Activated naive CD8-positive, alpha-beta T cell treated with anti-CD3 and anti-CD28 coated beads, Interleukin-2, amount 50 U/mL, for 16 hours (primary cell): ENCODE measurements around the gene ASCL1.

Experiments used
- DNase-seq: peaks from one replicate; pipeline ENCODE4 v3.0.0-alpha.2; 2020; ENCODE audit warnings: low read depth, low spot score

The ASCL1 gene

DNA sequence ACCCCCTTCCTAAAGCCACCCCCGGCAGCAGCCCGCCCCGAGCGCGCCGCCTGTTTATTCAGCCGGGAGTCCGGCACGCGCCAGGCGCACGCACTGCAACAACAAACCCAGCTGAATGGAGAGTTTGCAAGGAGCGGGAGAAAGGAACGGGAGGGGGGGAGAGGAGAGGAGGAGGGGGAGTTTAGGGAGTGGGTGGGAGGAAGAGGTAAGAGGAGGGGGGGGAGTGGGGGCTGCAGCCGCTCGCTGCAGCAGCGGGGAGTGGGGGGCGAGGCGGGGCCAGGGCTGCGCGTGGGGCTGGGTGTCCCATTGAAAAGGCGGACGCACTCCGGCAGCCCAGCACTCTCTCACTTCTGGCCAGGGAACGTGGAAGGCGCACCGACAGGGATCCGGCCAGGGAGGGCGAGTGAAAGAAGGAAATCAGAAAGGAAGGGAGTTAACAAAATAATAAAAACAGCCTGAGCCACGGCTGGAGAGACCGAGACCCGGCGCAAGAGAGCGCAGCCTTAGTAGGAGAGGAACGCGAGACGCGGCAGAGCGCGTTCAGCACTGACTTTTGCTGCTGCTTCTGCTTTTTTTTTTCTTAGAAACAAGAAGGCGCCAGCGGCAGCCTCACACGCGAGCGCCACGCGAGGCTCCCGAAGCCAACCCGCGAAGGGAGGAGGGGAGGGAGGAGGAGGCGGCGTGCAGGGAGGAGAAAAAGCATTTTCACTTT lies at the start of gene ASCL1:
TSS of gene ASCL1 (plus strand) at position 336 of the 712 bp plus-strand sequence. CDS start 571 bp downstream, outside the sequence.
- no peak for DNase-seq

DNA sequence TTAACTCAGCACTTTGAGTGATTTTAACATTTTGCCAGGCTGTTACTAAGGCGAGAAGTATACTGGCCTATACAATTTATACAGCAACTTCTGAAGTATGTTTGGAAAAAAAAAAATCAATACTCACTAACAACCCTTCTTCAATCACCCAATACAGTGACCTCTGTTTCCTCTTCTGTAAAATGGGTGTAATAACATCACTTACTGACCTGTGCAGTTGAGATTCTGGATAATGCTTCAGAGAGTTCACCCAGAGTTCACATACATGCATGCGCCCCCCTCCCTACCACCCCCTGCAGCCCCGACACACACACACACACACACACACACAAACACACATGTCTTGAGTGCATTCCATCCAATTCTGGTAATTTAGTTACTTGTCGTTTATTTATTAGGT lies 49.6 kb upstream of the ASCL1 start:
- DNase-seq = no peak

DNA sequence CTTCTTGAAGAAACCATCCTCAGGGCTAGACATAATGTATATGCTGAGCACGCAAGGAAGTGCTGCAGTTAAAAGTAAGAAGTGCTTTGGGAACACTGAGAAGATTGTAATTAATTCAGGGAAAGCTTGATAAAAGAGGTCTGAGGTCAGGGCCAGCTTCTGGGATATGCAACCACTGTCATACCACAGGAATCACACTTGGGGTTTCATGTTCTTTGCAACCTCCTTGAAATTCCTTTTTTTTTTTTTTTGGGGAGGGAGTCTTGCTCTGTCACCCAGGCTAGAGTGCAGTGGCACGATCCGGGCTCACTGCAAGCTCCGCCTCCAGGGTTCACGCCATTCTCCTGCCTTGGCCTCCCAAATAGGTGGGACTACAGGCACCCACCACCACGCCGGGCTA lies 47.3 kb upstream of the ASCL1 start:
- DNase-seq = no peak

DNA sequence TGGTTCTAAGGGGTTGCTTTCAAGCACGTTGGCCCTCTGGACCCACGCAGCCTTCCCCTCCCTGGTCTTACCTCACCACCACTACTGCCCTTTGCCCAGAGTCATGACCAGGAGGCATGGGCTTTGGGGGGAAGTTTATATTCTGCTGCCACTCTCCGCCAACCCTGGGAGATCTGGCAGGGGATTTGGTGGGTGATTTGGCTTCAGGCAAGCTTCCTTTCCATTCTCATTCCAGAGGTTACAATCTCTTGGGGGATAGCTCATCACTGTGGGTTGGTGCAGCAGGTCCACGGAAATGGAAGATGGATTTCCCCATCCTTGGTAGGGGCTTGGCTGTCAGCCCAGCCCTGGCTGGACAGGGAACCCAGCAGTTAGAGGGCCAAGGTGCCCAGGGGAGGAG lies 46.7 kb upstream of the ASCL1 start:
- no peak for DNase-seq

DNA sequence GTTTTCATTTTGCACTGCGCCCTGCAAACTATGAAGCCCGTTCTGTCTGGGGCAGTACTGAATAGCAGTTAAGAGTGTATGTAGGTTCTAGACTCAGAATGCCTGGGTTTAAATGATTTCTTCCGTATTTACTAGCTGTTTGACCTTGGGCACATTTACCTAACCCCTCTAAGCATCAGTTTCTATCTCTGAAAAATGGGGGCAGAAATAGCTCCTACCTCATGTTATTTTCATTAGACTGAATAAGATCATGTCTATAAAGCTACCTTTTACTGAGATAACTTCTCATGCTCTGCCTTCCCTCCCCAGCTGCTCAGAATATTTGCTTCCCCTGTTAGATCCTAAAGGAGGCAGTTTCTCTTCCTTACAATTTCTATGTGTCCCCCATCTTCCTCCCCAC lies 46.2 kb upstream of the ASCL1 start:
- no peak for DNase-seq

DNA sequence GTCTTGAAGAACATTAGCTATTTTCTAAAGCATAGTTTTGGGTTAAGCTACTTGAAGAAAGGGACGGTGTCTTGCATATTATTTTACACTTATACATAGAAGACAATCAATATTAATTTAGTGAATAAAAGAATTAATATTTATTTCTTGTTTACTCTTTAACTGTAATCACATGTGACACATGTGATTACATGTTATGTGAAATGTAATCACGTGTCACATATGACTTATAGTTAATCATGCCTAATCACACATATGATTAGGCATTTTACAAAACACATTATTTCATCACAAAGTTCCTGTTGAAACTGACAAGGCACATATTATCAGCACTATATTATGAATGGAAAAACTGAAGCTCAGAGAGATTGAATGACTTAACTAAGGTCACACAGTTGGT lies 45.2 kb upstream of the ASCL1 start:
- DNase-seq = no peak

DNA sequence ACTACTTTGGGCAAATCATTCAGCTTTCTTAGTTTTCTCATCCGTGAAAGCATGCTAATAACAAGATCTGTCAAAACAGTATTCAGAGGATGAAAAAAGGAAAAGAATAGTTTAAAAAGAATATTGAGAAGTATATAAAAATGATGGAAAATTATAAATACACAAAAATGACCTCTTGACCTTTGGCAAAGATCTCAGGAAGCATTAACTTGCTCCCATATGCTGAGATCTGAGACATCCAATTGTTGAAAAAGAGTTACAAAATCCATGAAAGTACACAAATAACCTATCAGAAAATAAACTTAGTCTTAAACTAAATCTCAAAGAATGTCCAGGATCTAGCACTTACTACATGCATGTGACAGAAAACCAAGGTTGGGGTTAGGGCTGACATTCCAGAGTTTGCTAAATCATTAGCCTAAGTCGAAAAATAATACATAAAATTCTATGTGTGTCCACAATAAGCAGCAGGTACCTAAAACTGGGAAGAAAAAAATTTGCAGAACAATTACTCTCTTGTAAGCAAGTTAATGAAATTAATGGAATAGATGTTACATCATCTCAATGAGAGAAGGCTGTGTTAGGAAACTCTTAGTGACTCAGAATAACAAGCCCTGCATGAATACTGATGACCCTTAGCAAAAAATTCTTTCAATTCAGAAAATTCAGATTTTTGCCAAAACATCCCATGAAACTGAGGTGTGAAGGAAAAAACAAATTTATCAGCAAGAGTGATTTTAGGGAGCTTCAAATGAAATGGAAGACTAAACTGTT lies 43.8 kb upstream of the ASCL1 start:
- DNase-seq = no peak

DNA sequence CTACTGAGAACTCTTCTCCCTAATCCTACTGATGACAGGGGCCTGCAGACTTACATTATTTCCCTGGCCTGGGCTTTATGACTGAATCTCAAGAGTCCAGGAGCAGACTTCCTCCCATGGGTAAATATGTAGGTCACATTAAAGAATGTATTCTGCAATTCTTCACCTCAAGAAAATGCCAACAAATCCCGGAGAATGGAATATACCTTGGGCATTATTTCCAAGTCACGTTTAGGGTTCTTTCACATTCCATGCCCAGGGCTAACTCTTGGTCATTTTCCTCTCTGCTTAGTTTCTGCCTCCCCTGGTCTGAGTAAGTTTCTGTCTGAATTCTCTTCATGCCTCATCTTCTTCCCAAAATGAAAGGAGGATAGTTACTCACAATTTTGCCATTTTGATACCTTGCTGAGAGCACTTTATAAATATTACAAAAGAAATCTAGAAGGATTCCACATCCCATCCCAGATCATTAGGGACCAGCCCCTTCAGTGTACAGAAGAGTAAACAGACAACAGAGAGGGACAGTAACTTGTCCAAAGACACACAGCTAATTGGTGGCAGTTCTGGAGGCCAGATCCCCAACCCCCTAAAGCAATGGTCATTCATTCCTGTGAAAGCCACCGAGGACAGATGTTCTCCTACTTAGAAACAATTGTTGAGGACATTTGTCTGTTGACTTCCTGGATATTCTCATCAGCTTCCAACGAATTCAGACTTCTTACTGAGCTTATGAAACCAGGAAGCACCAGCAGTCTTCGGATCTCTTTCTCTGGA lies 41.0 kb upstream of the ASCL1 start:
- no peak for DNase-seq

DNA sequence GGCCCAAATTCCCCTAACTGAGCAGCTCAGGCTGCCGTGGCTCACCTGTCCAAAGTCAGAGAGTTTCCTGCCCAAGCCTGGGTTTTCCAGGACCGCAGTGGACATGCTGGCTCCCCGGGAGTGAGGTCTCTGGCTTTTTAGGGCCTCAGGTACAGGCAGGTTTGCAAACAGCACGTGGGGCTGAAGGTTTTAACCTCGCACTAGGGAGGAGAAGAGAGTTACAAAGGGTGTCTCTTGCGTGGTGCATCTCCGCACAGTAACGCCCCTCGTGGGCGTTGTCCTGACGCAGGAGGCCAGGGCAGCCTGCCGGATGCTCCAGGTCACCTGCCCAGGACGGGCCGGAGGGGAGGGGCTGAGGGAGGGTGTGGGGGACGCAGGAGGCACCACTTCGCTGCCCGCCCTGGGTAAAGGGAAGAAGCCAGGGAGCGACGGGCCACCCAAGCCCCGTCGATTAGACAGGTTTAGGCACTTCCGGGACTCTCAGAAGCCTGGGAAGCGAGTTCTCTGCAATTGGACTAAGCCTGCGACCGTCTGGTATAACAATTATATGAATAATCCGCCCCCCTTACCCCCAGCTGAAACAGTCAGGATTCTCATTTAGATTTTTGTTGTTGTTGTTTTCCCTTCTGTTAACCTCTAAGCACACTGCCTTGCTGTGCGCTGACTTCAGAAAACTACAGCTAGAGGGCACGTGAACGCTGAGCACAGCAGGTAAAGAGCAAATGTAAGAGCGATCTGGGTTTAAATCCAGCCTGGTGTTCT lies 40.3 kb upstream of the ASCL1 start, which contains the start of gene PAH:
TSS of gene PAH (minus strand) at position 219 of the 762 bp plus-strand sequence. CDS start at position 105, 114 bp downstream.
- no peak for DNase-seq

DNA sequence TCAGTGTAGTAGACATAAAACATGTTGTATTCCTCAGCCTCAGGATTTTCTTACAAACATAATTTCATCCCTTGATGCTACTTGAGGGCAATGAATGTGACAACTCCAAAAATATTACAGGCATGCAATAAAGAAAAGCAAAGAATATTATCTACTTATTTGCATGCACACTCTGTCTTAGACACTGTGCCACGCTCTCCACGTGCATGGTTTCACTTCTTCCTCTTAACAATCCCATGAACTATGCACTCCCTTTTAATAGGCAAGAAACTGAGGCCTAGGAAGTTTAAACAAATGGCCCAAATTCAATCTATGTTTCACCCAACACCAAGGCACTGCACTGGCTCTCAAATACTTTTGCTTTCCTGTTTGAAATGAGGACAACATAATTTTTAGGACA lies 38.6 kb upstream of the ASCL1 start:
- no peak for DNase-seq

DNA sequence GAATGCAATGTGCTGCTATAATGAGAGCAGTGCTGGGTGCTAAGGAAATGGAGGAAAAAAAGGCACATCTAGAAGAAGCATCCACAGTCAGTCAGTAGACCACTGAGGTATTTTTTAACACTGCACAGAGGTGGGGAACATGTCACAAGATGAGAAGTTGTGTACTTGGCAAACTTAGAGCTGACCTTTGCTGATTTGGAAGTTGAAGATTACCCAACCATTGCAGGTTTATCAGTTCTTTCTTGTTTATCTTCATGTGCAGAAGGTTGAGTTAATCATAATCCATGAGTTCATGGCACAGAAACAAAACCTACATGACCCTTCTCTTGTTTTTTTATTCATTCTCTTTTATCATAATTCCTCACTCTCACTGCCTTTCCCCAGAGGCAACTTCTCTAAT lies 37.2 kb upstream of the ASCL1 start:
- no peak for DNase-seq

DNA sequence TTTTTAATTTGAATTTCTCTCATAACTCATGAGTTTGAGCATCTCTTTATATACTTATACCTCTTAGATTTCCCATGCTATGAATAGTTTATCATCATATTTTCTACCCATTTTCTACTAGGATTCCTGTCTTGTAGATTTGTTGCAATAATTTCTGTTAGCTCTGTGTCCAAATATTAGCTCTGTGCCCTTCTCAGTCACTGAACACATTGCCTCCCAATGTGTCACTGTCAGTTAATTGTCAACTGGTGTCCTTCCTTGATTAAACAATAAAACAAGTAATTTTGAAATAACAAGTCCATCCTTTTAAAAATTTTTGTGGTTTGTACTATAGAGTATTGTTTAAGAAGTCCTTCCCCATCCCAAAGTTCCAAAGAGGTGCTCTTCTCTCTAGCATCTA lies 36.2 kb upstream of the ASCL1 start:
- DNase-seq = no peak

DNA sequence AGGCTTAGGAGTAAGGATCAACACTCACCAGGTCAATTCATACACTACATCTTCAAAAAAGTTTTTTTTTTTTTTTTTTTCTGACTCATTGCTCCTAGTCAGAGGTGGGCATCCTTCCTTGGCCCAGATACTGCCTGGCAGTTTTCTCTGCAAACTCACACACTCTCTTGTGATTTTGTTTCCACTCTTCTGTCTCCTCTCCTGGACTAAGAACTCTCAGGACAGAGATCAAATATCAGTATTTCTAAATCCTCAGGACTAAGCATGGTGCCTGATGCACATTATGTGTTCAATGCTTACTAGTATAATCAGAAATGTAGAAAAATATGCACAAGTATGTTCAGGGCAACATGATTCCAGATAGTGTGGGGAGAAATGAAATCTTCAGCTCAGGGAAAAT lies 30.3 kb upstream of the ASCL1 start:
- no peak for DNase-seq

DNA sequence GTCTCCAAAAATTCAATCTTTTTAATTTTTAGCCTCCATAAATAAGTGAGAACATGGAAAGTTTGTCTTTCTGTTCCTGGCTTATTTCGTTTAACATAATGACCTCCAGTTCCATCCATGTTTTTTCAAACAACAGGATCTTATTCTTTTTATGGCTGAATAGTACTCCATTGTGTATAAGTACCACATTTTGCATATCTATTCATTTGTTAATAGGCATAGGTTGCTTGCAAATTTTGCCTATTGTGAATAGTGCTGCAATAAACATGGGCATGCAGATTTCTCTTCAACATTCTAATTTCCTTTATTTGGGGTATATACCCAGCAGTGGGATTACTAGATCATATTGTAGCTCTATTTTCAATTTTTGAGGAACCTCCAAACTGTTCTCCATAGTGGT lies 24.3 kb upstream of the ASCL1 start:
- no peak for DNase-seq

DNA sequence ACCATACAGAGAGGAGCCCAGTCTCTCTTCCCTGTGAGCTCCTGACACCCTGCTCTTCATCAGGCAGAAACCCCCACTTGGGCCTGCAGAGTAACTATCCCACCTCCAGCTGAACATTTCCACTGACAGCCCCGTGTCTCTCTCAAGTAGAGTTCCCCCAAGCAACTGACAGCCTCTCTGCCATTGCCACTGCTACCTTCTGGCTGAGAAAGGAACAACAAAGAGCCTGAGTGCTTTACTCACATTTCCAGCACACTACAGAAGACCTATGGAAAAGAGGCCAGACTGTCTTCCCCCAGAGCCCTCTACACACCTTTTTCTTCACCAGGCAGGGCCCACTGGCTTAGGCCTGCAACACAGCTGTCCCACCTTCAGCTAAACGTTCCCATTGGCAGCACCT lies 18.4 kb upstream of the ASCL1 start:
- no peak for DNase-seq

DNA sequence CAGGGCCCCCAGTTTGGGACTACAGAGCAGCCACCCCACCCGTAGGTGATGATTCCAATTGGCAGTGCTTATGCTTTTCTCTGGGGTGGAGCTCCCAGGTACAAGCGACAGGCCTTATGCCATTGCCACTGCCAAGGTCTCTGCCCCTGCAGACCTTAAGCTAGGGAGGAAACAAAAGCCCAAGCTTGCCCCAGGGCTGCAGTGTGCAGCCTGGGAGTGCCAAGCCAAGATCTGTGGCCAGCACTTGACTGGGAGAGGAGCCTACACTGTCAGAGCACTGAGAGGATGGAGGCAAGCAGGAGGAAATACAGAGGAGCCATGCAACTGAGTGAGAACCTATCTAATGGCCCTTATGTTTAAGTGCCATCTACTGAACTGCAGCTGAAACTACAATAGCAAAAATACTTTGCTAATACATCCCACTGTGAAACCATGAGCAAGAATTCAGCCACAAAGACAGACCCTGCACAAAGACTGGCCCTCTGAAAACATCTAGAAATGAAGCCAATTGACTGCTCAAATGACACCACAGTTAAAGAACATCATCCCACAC lies 17.7 kb upstream of the ASCL1 start:
- no peak for DNase-seq

DNA sequence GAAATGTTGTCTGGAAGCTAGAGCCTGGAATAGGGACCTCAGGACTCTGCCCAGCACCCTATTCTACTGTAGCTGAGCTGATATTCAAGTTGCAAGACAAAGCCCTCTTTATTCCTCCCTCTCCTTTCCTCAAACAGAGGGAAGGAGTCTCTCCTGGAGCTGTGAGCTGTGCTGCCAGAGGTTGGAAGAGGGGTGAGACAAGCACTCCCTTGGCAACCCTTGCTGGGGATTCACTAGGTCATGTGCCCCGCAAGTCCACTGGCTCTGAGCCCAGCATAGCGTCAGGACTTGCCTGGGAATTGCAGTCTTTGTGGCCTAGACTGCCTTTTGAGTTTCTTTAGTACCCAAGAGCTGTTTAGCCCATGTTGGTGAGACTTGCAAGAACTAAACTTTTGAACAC lies 11.4 kb upstream of the ASCL1 start:
- DNase-seq = no peak

DNA sequence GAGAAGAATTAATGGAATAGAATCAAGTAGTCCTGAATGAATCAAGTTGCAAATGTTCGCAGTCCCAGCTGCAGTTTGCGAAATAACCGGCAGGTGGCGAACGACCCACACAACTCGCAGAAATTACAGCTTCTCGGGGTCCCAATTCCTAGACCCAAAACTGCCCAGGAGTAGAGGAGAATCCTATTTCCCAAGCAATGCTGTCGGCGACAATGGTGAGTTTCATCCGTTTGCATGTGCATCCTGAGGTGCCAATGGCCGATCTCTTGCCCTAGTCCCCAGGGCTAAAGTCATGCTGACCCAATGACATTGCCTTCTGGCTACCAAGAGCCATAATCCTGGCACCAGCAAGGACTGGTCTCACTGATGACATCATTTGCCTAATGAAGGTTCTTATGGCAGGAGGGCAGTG lies 8.5 kb upstream of the ASCL1 start:
- DNase-seq = no peak

DNA sequence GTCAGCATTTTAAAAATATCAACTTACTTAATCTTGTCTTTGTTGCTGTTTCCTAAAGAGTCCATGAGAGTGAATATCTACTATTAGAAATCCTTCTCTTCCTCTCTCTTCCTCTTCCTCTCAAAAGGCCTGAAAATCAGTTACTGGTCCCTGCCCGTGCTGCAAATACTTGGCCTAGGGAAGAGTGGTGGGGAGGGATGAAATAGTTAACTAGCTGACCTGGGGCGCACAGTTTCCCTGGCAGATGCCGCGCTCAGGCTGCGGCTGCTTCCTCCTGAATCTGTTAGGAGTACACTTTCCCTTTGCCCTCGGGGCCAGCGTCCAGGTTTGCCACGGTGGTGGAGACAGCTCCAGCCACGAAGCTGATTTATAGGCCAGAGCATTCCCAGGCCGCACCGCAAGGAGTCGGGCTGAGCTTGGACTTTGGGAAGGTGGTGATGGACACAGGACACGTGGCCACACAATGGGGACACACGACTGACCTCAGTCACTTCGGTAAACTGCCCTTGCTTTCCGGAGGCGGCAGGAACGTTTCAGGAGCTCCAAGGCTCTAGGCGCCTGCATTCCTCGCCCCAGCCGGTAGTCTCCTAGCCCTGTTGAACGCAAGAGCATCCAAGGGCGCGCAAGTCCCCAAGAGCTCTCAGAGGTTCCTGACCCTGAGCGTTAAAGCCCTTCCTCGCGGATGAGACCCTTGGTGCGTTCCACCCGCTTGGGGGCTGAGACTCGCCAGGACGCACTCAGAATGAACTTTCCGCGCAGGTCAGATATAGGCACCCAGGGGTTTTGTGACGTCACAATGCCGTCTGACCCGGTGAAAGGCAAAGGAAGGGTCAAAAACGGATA lies 7.1 kb upstream of the ASCL1 start:
- no peak for DNase-seq

DNA sequence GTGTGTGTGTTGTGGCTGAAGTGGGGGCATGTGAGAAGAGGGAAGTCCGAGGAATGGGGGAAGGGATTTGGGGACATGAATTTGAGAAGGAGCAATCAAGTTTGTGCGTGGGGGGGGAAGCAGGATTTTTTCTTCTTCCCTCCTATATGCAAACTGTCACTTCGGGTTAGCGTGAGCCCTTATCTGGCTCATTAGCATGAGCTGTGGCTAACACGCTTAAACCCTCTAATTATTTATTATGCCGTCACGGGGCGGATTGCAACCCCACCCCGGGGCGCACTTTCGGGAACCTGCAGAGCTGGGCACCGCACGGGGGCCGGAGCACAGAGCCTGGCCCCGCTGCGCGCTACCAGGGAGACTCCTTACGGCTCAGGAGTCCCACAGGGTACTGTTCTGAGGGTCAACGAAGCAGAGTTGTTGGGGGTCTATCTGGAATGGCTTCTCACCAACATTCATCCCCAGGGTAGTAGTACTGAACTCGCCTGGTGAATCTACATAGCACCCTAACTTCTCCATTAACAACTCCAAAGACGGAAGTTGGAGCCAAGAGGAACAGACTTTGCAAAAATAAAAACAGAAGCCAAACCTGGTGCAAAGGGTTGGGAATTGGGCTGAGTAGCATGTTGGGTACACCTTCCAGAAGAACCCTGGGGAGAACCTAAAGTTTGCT lies 6.4 kb upstream of the ASCL1 start:
- no peak for DNase-seq
